K562 treated with DMSO at 1 percent for 24 hours (cell line): ENCODE data around the gene C1QL1. TPM values are rescaled to one million over a fixed set of nuclear protein-coding genes. Genes with fewer than 3 reads are reported as not detected.

Source experiments
- total RNA-seq: library from RNA; unstranded; fragments of 300-600 nt; gene quantifications from 2 replicates; pipeline ENCODE4 v1.2.3, GENCODE V29; 2022; ENCODE audit warnings: low read depth; ENCODE audit not compliant: insufficient read depth

C1QL1 gene
- total RNA-seq: 1.9 and 2.5 TPM in 2 replicates

GRCh38 chr17:44968225-44969143, at the start of gene C1QL1:
Gene C1QL1, minus strand, starts transcription at chr17:44968303. Its CDS starts 255 bp downstream, at chr17:44968048.

GRCh38 chr17:44947461-44948314, 20.4 kb downstream of the C1QL1 start, which contains the start of gene KIF18B:
Gene KIF18B, minus strand, starts transcription at chr17:44947773. Its CDS starts 11,429 bp downstream, at chr17:44936344.

GRCh38 chr17:44915321-44915726, 52.8 kb downstream of the C1QL1 start, which contains the start of gene GFAP:
Gene GFAP, minus strand, starts transcription at chr17:44915500. Its CDS starts 14 bp downstream, at chr17:44915486.

Other genes with a start within 250 kb of the C1QL1 start
- gene ADAM11, start 209.3 kb downstream of the C1QL1 start, total RNA-seq: 0.59 and 0.88 TPM in 2 replicates
- 0.10 TPM in 1 of 2 replicates, not detected in the other for gene GJC1, start 138.0 kb downstream of the C1QL1 start, total RNA-seq
- not detected in 2 replicates for gene HIGD1B, start 120.4 kb downstream of the C1QL1 start, total RNA-seq
- gene EFTUD2, start 68.9 kb downstream of the C1QL1 start, total RNA-seq: 84.1 and 86.8 TPM in 2 replicates
- gene GFAP, start 52.8 kb downstream of the C1QL1 start, total RNA-seq: 1.4 and 2.6 TPM in 2 replicates
- 20.7 and 22.2 TPM in 2 replicates for gene KIF18B, start 20.5 kb downstream of the C1QL1 start, total RNA-seq
- gene DCAKD, start 83.3 kb upstream of the C1QL1 start, total RNA-seq: 63.2 and 70.5 TPM in 2 replicates
- 106 and 114 TPM in 2 replicates for gene NMT1, start 93.0 kb upstream of the C1QL1 start, total RNA-seq
- gene PLCD3, start 164.2 kb upstream of the C1QL1 start, total RNA-seq: 12.3 and 12.7 TPM in 2 replicates
- 16.9 and 18.5 TPM in 2 replicates for gene ACBD4, start 167.4 kb upstream of the C1QL1 start, total RNA-seq
- gene HEXIM1, start 180.2 kb upstream of the C1QL1 start, total RNA-seq: 33.8 and 40.1 TPM in 2 replicates
- gene HEXIM2, start 193.6 kb upstream of the C1QL1 start, total RNA-seq: 7.2 and 9.2 TPM in 2 replicates